OCI-LY1 (cell line): Measurements from ENCODE around the gene SLC22A12.
"Not testable (repeated sequence)": the region's sequence is repeated elsewhere in the genome, so short reads cannot be mapped to it uniquely, and the experiment has no call there.

ENCODE experiments used
- H2AFZ ChIP-seq: fragments of 200-600 bp; sonication (generic), shearing (Covaris generic); 2 replicates; pipeline ENCODE4 v1.6.0; 2014; ENCODE audit warnings: antibody characterized with exemption, mild to moderate bottlenecking, low read length
- H3F3A ChIP-seq: fragments of 200-600 bp; sonication (generic), shearing (Covaris generic); 2 replicates; pipeline ENCODE4 v1.6.0; 2014; ENCODE audit warnings: mild to moderate bottlenecking, antibody characterized with exemption, low read length, moderate library complexity; ENCODE audit not compliant: insufficient read depth
- H3K27ac ChIP-seq: fragments of 200-600 bp; sonication (generic); 2 replicates; pipeline ENCODE4 v1.5.1; 2014; ENCODE audit warnings: low read length, mixed run types, mild to moderate bottlenecking, low read depth; ENCODE audit not compliant: poor library complexity, severe bottlenecking
- H3K27me3 ChIP-seq: fragments of 200-600 bp; sonication (generic); 2 replicates; pipeline ENCODE4 v1.6.0; 2014; ENCODE audit warnings: antibody characterized with exemption, mild to moderate bottlenecking, low read length, moderate library complexity; ENCODE audit not compliant: insufficient read depth
- H3K36me3 ChIP-seq: fragments of 200-600 bp; sonication (generic); 2 replicates; pipeline ENCODE4 v1.6.1; 2014; ENCODE audit warnings: mild to moderate bottlenecking, antibody characterized with exemption, low read length, moderate library complexity, mixed read lengths; ENCODE audit not compliant: insufficient read depth
- H3K4me1 ChIP-seq: fragments of 200-600 bp; sonication (generic); 2 replicates; pipeline ENCODE4 v1.5.1; 2014; ENCODE audit warnings: mild to moderate bottlenecking, low read length, moderate library complexity; ENCODE audit not compliant: insufficient read depth, severe bottlenecking
- H3K4me2 ChIP-seq: fragments of 200-600 bp; sonication (generic), shearing (Covaris generic); 2 replicates; pipeline ENCODE4 v1.6.1; 2014; ENCODE audit warnings: low read length
- H3K4me3 ChIP-seq: fragments of 200-600 bp; sonication (generic); 2 replicates; pipeline ENCODE4 v1.5.1; 2014; ENCODE audit warnings: low read length, low read depth, mild to moderate bottlenecking, mixed read lengths; ENCODE audit not compliant: poor library complexity, severe bottlenecking
- H3K79me2 ChIP-seq: fragments of 200-600 bp; shearing (Covaris generic); 2 replicates; pipeline ENCODE4 v1.6.1; 2016; ENCODE audit warnings: mixed run types, low read length, mixed read lengths; ENCODE audit not compliant: insufficient read depth
- H3K9ac ChIP-seq: fragments of 200-600 bp; sonication (generic), shearing (Covaris generic); 2 replicates; pipeline ENCODE4 v1.6.1; 2014; ENCODE audit warnings: mild to moderate bottlenecking, low read length, mixed read lengths
- H3K9me2 ChIP-seq: fragments of 200-600 bp; sonication (generic), shearing (Covaris generic); 2 replicates; pipeline ENCODE4 v1.6.1; 2014; ENCODE audit warnings: low read depth, mild to moderate bottlenecking, low read length, mixed read lengths
- H3K9me3 ChIP-seq: fragments of 200-600 bp; shearing (Covaris generic); 2 replicates; pipeline ENCODE4 v1.6.1; 2014; ENCODE audit warnings: low read length, mixed read lengths
- H4K20me1 ChIP-seq: fragments of 200-600 bp; sonication (generic), shearing (Covaris generic); 2 replicates; pipeline ENCODE4 v1.6.0; 2016; ENCODE audit warnings: mild to moderate bottlenecking, low read length; ENCODE audit not compliant: insufficient read depth
- CTCF ChIP-seq: fragments of 200-600 bp; sonication (generic), shearing (Covaris generic); IDR thresholded peaks from 2 replicates; pipeline ENCODE4 v1.5.1; 2017; ENCODE audit warnings: mild to moderate bottlenecking, antibody characterized with exemption, low read length, moderate library complexity, mixed read lengths
- EZH2 ChIP-seq: fragments of 200-600 bp; sonication (generic), shearing (Covaris generic); IDR thresholded peaks from 2 replicates; pipeline ENCODE4 v1.8.0; 2017; ENCODE audit warnings: borderline replicate concordance, mixed run types, mild to moderate bottlenecking, antibody characterized with exemption, low read length, moderate library complexity, mixed read lengths

Gene SLC22A12

GRCh38 chr11:64560941-64561340, 30.1 kb upstream of the SLC22A12 start:
- Histone ChIP-seq H3K9me2 (no peaks in the 10 kb centered on the region), H3K4me1 (no peaks in the 10 kb centered on the region), H3K9ac (no peak overlapping the region), H3K9me3 (no peaks in the 10 kb centered on the region), H3K36me3 (no peaks in the 10 kb centered on the region), H3K27me3 (0 out of 2 replicates have a peak, but pooled peaks cover 3% of the 10 kb centered on the region), H4K20me1 (no peaks in the 10 kb centered on the region), H3K4me2 (no peak overlapping the region), H3K4me3 (no peak overlapping the region), H3K79me2 (no peaks in the 10 kb centered on the region), H3F3A (no peaks in the 10 kb centered on the region), H3K27ac (no peak overlapping the region), H2AFZ (no peak overlapping the region)
- TF ChIP-seq CTCF (no peak), EZH2 (no peak)

DNA sequence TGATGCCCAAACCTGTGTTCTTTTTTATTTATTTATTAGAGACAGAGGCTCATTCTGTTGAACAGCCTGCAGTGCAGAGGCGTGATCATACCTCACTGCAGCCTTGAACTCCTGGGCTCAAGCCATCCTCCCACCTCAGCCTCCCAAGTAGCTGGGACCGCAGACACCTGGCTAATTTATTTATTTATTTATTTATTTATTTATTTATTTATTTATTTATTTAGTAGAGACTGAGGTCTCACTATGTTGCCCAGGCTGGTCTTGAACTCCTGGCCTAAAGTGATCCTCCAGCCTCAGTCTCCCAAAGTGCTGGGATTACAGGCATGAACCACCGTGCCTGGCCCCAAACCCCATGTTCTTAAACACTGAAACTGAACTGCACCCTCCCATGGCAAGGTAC, 29.6 kb upstream of the SLC22A12 start:
- not testable (repeated sequence) for H2AFZ ChIP-seq, H3K4me3 ChIP-seq, H3K9me3 ChIP-seq, H3K4me1 ChIP-seq, H3K27me3 ChIP-seq, H3K36me3 ChIP-seq, H3K9ac ChIP-seq, H3K4me2 ChIP-seq, H3K79me2 ChIP-seq, H4K20me1 ChIP-seq, H3K27ac ChIP-seq, H3F3A ChIP-seq, H3K9me2 ChIP-seq

GRCh38 chr11:64561984-64562722, 28.9 kb upstream of the SLC22A12 start:
- no peaks in the 10 kb centered on the region for H3K9me2 ChIP-seq
- TF ChIP-seq CTCF: no peak
- no peak for TF ChIP-seq EZH2
- H3K27me3 ChIP-seq: 0 out of 2 replicates have a peak, but pooled peaks cover 3% of the 10 kb centered on the region
- H3K36me3 ChIP-seq: no peaks in the 10 kb centered on the region
- no peaks in the 10 kb centered on the region for H4K20me1 ChIP-seq
- no peak overlapping the region for H3K4me3 ChIP-seq
- no peaks in the 10 kb centered on the region for H3F3A ChIP-seq
- H3K79me2 ChIP-seq: no peaks in the 10 kb centered on the region
- no peak overlapping the region for H3K9ac ChIP-seq
- H3K4me2 ChIP-seq: no peak overlapping the region
- H2AFZ ChIP-seq: no peak overlapping the region
- no peak overlapping the region for H3K27ac ChIP-seq
- H3K9me3 ChIP-seq: no peaks in the 10 kb centered on the region
- H3K4me1 ChIP-seq: peaks cover 10% of the 10 kb centered on the region
